GM12865 (cell line): ENCODE measurements around the gene SLC1A4.

Experiments
- DNase-seq: peaks from one replicate; pipeline ENCODE4 v3.0.0; 2010; ENCODE audit warnings: low read depth
- H3K4me3 ChIP-seq: 2 replicates; pipeline ENCODE4 v1.5.1; 2011; ENCODE audit warnings: mild to moderate bottlenecking, low read depth, low read length, control low read depth
- TF ChIP-seq, protein P1 (sequence below): IDR thresholded peaks from 2 replicates; pipeline ENCODE4 v1.5.1; 2011; ENCODE audit warnings: low read length, control low read depth, low read depth, inconsistent platforms; ENCODE audit not compliant: insufficient read depth; ENCODE audit errors: missing control alignments

Gene SLC1A4

GRCh38 chr2:65067806-65068553 is 78.8 kb downstream of the SLC1A4 start:
- TF ChIP-seq, protein P1, sequence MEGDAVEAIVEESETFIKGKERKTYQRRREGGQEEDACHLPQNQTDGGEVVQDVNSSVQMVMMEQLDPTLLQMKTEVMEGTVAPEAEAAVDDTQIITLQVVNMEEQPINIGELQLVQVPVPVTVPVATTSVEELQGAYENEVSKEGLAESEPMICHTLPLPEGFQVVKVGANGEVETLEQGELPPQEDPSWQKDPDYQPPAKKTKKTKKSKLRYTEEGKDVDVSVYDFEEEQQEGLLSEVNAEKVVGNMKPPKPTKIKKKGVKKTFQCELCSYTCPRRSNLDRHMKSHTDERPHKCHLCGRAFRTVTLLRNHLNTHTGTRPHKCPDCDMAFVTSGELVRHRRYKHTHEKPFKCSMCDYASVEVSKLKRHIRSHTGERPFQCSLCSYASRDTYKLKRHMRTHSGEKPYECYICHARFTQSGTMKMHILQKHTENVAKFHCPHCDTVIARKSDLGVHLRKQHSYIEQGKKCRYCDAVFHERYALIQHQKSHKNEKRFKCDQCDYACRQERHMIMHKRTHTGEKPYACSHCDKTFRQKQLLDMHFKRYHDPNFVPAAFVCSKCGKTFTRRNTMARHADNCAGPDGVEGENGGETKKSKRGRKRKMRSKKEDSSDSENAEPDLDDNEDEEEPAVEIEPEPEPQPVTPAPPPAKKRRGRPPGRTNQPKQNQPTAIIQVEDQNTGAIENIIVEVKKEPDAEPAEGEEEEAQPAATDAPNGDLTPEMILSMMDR, result no peak
- H3K4me3 ChIP-seq, result no peak overlapping the region
- DNase-seq, result no peak

DNA sequence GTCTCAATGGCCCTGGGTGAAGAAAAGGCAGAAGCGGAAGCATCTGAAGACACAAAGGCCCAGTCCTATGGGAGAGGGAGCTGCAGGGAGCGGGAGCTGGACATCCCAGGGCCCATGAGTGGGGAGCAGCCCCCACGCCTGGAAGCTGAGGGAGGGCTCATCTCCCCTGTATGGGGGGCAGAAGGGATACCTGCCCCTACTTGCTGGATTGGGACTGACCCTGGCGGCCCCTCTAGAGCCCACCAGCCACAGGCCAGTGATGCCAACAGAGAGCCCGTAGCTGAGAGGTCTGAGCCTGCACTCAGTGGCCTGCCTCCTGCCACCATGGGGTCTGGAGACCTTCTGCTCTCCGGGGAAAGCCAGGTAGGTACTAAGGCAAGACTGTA is 80.2 kb downstream of the SLC1A4 start:
- TF ChIP-seq, protein P1, result no peak
- DNase-seq, result no peak
- no peak overlapping the region for H3K4me3 ChIP-seq

- H3K4me3 ChIP-seq, result no peak overlapping the region
- no peak for DNase-seq
- TF ChIP-seq, protein P1, result no peak
Measured at GRCh38 chr2:65070172-65070830, 81.1 kb downstream of the SLC1A4 start.

- no peak overlapping the region for H3K4me3 ChIP-seq
- no peak for DNase-seq
- TF ChIP-seq, protein P1, result no peak
Measured at GRCh38 chr2:65070856-65071255, 81.7 kb downstream of the SLC1A4 start.

DNA sequence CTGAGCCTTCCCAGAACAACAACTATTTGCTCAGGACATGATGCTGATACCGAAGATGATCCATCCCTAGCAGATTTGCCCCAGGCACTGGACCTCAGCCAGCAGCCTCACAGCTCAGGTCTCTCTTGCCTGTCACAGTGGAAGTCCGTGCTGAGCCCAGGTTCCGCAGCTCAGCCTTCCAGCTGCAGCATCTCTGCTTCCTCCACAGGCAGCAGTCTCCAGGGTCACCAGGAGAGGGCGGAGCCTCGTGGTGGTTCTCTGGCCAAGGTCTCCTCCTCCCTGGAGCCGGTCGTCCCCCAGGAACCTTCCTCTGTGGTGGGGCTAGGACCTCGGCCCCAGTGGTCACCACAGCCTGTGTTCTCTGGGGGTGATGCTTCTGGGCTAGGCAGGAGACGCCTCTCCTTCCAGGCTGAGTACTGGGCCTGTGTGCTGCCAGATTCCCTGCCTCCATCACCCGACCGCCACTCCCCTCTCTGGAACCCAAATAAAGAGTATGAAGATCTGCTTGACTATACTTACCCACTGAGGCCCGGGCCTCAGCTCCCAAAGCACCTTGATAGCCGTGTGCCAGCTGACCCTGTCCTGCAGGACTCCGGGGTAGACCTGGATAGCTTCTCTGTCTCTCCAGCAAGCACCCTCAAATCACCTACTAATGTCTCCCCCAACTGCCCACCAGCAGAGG is 82.4 kb downstream of the SLC1A4 start:
- H3K4me3 ChIP-seq, result no peak overlapping the region
- DNase-seq, result no peak
- TF ChIP-seq, protein P1, result peak; percentile 23

DNA sequence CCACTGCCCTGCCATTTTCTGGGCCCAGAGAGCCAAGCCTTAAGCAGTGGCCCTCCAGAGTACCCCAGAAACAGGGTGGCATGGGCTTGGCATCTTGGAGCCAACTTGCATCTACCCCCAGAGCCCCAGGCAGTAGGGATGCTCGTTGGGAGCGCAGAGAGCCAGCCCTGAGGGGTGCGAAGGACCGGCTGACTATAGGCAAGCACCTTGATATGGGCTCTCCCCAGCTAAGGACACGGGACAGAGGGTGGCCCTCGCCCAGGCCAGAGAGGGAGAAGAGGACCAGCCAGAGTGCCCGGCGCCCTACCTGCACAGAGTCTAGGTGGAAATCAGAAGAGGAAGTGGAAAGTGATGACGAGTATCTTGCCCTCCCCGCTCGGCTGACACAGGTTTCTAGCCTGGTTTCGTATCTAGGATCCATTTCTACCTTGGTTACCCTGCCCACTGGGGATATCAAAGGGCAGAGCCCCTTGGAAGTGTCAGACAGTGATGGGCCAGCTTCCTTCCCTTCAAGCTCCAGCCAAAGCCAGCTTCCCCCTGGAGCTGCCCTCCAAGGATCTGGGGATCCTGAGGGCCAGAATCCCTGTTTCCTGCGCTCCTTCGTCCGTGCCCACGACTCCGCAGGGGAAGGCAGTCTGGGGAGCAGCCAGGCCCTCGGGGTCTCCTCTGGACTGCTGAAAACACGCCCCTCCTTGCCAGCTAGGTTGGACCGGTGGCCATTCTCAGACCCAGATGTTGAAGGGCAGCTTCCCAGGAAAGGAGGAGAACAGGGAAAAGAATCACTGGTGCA is 83.2 kb downstream of the SLC1A4 start:
- no peak overlapping the region for H3K4me3 ChIP-seq
- TF ChIP-seq, protein P1, result no peak
- DNase-seq, result peak; percentile 48
